Mesenchymal stem cell (in vitro differentiated cells and primary cell): Measurements from ENCODE around the gene KRT12. TPM values are rescaled to one million over a fixed set of nuclear protein-coding genes. Genes with fewer than 3 reads are reported as not detected.
A peak's percentile ranks its signal among the peaks of the same experiment; 100 is the strongest.

Experiments used
- DNase-seq: peaks from one replicate; pipeline ENCODE4 v3.0.0-alpha.2; 2013
- H2AFZ ChIP-seq: one replicate; pipeline ENCODE4 v1.6.1; 2013; ENCODE audit warnings: low read depth, mild to moderate bottlenecking, control low read depth, inconsistent platforms, low read length, moderate library complexity
- H2AK5ac ChIP-seq: 2 replicates; pipeline ENCODE4 v1.6.1; 2013; ENCODE audit warnings: low read length, moderate library complexity, mild to moderate bottlenecking, inconsistent platforms; ENCODE audit not compliant: severe bottlenecking
- H2BK120ac ChIP-seq: one replicate; pipeline ENCODE4 v1.6.1; 2013; ENCODE audit warnings: low read depth, mild to moderate bottlenecking, inconsistent platforms, low read length, moderate library complexity
- H2BK12ac ChIP-seq, 2 experiments: one replicate each; pipeline ENCODE4 v1.6.1; 2013; ENCODE audit warnings: inconsistent platforms in 2 of 2, low read length in 2 of 2, mild to moderate bottlenecking in 2 of 2, moderate library complexity in 2 of 2, control low read depth in 1 of 2
- H2BK15ac ChIP-seq: one replicate; pipeline ENCODE4 v1.6.1; 2013; ENCODE audit warnings: mild to moderate bottlenecking, low read depth, inconsistent platforms; ENCODE audit not compliant: poor library complexity, severe bottlenecking
- H2BK5ac ChIP-seq: 2 replicates; pipeline ENCODE4 v1.6.1; 2013; ENCODE audit warnings: low read depth, mild to moderate bottlenecking, low read length, control low read depth, inconsistent platforms; ENCODE audit not compliant: poor library complexity, severe bottlenecking
- H3K14ac ChIP-seq, 2 experiments: one replicate each; pipeline ENCODE4 v1.6.1; 2013; ENCODE audit warnings: inconsistent platforms in 2 of 2, low read length in 2 of 2, control low read depth in 1 of 2, mild to moderate bottlenecking in 1 of 2, moderate library complexity in 1 of 2
- H3K18ac ChIP-seq, 2 experiments: one replicate each; pipeline ENCODE4 v1.6.1; 2013; ENCODE audit warnings: inconsistent platforms in 2 of 2, low read length in 2 of 2, control low read depth in 1 of 2, low read depth in 1 of 2, mild to moderate bottlenecking in 1 of 2
- H3K23ac ChIP-seq, 2 experiments: one replicate each; pipeline ENCODE4 v1.6.1; 2013; ENCODE audit warnings: inconsistent platforms in 2 of 2, low read length in 2 of 2, mild to moderate bottlenecking in 2 of 2, moderate library complexity in 2 of 2, control low read depth in 1 of 2
- H3K27ac ChIP-seq: 2 replicates; pipeline ENCODE4 v1.5.1; 2013; ENCODE audit warnings: mild to moderate bottlenecking, moderate library complexity, low read length, control low read depth, inconsistent platforms; ENCODE audit not compliant: poor library complexity, severe bottlenecking
- H3K27me3 ChIP-seq, 2 experiments: 2 replicates each; pipeline versions ENCODE4 v1.6.1 to v1.7.0; 2013; ENCODE audit warnings: low read length in 2 of 2, mild to moderate bottlenecking in 2 of 2, moderate library complexity in 2 of 2, control low read depth in 1 of 2, inconsistent platforms in 1 of 2; ENCODE audit not compliant: control insufficient read depth in 1 of 2, insufficient read depth in 1 of 2
- H3K36me3 ChIP-seq, 2 experiments: 2 replicates each; pipeline versions ENCODE4 v1.6.1 to v1.7.0; 2013; ENCODE audit warnings: low read length in 2 of 2, control low read depth in 1 of 2, inconsistent platforms in 1 of 2, low read depth in 1 of 2, mild to moderate bottlenecking in 1 of 2; ENCODE audit not compliant: insufficient read depth in 2 of 2, control insufficient read depth in 1 of 2
- H3K4ac ChIP-seq, 2 experiments: one replicate each; pipeline ENCODE4 v1.6.1; 2013; ENCODE audit warnings: inconsistent platforms in 2 of 2, low read length in 2 of 2, mild to moderate bottlenecking in 2 of 2, moderate library complexity in 2 of 2, control low read depth in 1 of 2, low read depth in 1 of 2
- H3K4me1 ChIP-seq: 2 replicates; pipeline ENCODE4 v1.6.1; 2013; ENCODE audit warnings: low read depth, low read length, control low read depth; ENCODE audit not compliant: control insufficient read depth, insufficient read depth
- H3K4me2 ChIP-seq: 2 replicates; pipeline ENCODE4 v1.6.1; 2013; ENCODE audit warnings: low read length, mild to moderate bottlenecking, inconsistent platforms; ENCODE audit not compliant: poor library complexity, severe bottlenecking
- H3K4me3 ChIP-seq, 2 experiments: 2 replicates each; pipeline versions ENCODE4 v1.5.1 to v1.7.0; 2013; ENCODE audit warnings: low read length in 2 of 2, mild to moderate bottlenecking in 2 of 2, control low read depth in 1 of 2, low read depth in 1 of 2; ENCODE audit not compliant: insufficient read depth in 1 of 2
- H3K79me1 ChIP-seq: replicated peaks from 2 replicates; pipeline ENCODE4 v1.6.1; 2013; ENCODE audit warnings: mild to moderate bottlenecking, control low read depth, low read length, inconsistent platforms; ENCODE audit not compliant: poor library complexity, severe bottlenecking
- H3K9ac ChIP-seq: 2 replicates; pipeline ENCODE4 v1.7.0; 2013; ENCODE audit warnings: mild to moderate bottlenecking, low read length, moderate library complexity
- H3K9me3 ChIP-seq: 2 replicates; pipeline ENCODE4 v1.7.0; 2013; ENCODE audit warnings: mild to moderate bottlenecking, low read length; ENCODE audit not compliant: control insufficient read depth
- H4K8ac ChIP-seq: one replicate; pipeline ENCODE4 v1.6.1; 2013; ENCODE audit warnings: inconsistent platforms, mild to moderate bottlenecking, low read length, moderate library complexity
- H4K91ac ChIP-seq: one replicate; pipeline ENCODE4 v1.6.1; 2013; ENCODE audit warnings: mild to moderate bottlenecking, low read length, inconsistent platforms
- WGBS: methylation state at CpG from one replicate; pipeline ENCODE4 v1.1.7; 2013; ENCODE audit warnings: mixed read lengths; 5-methylcytosine and 5-hydroxymethylcytosine counted together
- polyA plus RNA-seq, 2 experiments: library from polyadenylated mRNA; stranded (reverse); fragments of 200-250 nt; gene quantifications; one replicate each; pipeline ENCODE4 v1.2.3, GENCODE V29; 2013

The KRT12 gene
- not detected for polyA plus RNA-seq (2013, experiment 1 of 2)
- polyA plus RNA-seq (2013, experiment 2 of 2), result not detected

DNA sequence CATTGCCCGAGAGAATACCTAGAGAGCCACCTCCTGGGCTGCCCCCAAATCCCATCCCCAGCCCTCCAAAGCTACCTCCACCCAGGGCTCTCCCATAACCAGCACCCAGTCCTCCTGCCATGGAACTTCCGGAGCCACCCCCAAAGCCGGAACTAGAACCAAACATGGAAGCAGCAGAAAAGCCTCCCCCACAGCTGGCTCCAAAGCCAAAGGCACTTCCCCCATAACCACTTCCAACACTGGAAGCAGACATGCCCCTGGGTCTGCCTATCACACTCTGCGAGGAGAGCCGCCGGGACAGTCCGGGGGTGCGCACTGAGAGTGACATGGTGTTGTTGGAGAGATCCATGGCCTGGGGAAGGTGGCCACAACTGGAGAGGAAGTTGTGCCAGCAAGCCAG is at the start of gene KRT12:
Gene KRT12 (minus strand): TSS at position 386 of the 400 bp plus-strand sequence. CDS start 37 bp downstream, at position 349.
- no peak within 1 kb of the TSS for H2BK15ac ChIP-seq
- H3K9ac ChIP-seq, result no peak within 1 kb of the TSS
- no peaks in the 10 kb centered on the region for H3K27me3 ChIP-seq
- no peak within 1 kb of the TSS for H4K91ac ChIP-seq
- no peak within 1 kb of the TSS for H3K4me2 ChIP-seq
- no peak within 1 kb of the TSS for H2BK120ac ChIP-seq
- no peak within 1 kb of the TSS for H2AFZ ChIP-seq
- H3K9me3 ChIP-seq, result no peaks in the 10 kb centered on the region
- no peak within 1 kb of the TSS for H3K18ac ChIP-seq
- 93% methylated on average over 8 of the region's 8 CpGs for WGBS
- H3K23ac ChIP-seq, result no peak within 1 kb of the TSS
- no peaks in the 10 kb centered on the region for H3K79me1 ChIP-seq
- H3K4me3 ChIP-seq, result no peak within 1 kb of the TSS
- H2AK5ac ChIP-seq, result peak within 1 kb of the TSS; percentile 73
- peaks cover 4% of the 10 kb centered on the region for H3K4me1 ChIP-seq
- H3K27ac ChIP-seq, result no peak within 1 kb of the TSS
- no peak within 1 kb of the TSS for H2BK12ac ChIP-seq
- no peaks in the 10 kb centered on the region for H3K36me3 ChIP-seq
- peak within 1 kb of the TSS in 1 of 2 experiments; percentile 63 for H3K14ac ChIP-seq
- no peak within 1 kb of the TSS for H3K4ac ChIP-seq
- H2BK5ac ChIP-seq, result no peak within 1 kb of the TSS
- H4K8ac ChIP-seq, result no peak within 1 kb of the TSS
- no peak for DNase-seq

DNA sequence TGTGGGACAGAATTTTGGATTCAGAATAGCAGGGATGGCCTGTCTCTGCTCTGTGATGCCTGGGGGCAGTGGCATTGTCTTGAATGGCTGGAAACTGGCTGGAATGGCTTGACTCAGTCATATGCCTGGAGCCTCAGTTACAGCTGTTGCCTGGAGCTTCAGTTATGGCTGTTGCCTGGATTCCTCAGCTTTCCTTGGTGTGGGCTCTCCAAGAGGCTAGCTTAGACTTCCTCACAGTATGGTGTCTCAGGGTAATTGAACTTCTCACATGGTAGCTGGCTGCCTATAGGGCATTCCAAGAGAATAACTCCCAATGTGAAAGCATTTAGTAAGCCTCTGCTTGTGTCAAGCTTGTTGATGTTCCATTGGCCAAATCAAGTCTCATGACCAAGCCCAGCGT is 49.3 kb upstream of the KRT12 start:
- Histone ChIP-seq H4K91ac (peak overlapping the region; percentile 43), H3K4me3 (no peak overlapping the region), H3K27me3 (no peaks in the 10 kb centered on the region), H2BK5ac (peak overlapping the region; percentile 85), H3K79me1 (no peaks in the 10 kb centered on the region), H3K4ac (no peak overlapping the region), H3K9me3 (no peaks in the 10 kb centered on the region), H4K8ac (no peak overlapping the region), H3K36me3 (no peaks in the 10 kb centered on the region), H3K4me1 (peaks cover 6% of the 10 kb centered on the region), H2BK120ac (no peak overlapping the region), H3K23ac (no peak overlapping the region), H3K14ac (no peak overlapping the region), H3K4me2 (no peak overlapping the region), H2BK15ac (peak overlapping the region; percentile 15), H2BK12ac (peak overlapping the region in 1 of 2 experiments; percentile 33), H2AFZ (no peak overlapping the region), H3K18ac (no peak overlapping the region), H3K27ac (peak overlapping the region; percentile 91), H2AK5ac (peak overlapping the region; percentile 97), H3K9ac (peak overlapping the region; percentile 83)
- WGBS, result no CpG with 5 or more reads among the region's 1 CpG
- no peak for DNase-seq

DNA sequence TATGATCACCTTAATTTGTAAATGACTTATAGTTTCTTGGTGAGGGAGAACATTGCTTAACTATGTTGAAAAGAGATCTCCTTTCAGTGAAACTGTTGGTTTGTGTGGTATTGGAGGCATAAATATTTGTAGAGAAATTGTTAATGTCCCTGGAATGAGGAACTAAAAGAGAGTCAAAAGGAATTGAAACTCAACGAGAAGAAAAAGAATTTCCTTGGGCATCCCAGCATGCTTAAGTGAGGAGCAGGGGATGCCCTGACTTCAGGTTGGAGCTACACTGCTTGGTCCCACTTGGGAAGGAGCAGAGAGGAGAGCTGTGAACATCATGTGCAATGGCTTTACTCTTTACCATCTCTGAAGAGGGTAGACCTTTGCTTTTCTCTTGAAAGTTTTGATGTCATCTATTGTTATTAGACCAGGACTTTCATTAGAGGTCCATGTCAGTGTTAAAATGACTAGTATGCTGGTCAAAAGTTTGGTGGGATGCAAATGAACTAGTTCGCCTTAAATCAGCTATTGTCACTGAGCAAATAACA is 48.8 kb upstream of the KRT12 start:
- Histone ChIP-seq H3K36me3 (no peaks in the 10 kb centered on the region), H2BK12ac (peak overlapping the region in 1 of 2 experiments; percentile 21), H3K27ac (peak overlapping the region; percentile 91), H3K4ac (no peak overlapping the region), H3K14ac (no peak overlapping the region), H3K18ac (peak overlapping the region in 1 of 2 experiments; percentile 57), H3K79me1 (no peaks in the 10 kb centered on the region), H2AK5ac (peak overlapping the region; percentile 97), H3K27me3 (no peaks in the 10 kb centered on the region), H2BK15ac (no peak overlapping the region), H3K4me1 (peaks cover 6% of the 10 kb centered on the region), H2BK5ac (peak overlapping the region; percentile 21), H3K4me3 (no peak overlapping the region), H2BK120ac (no peak overlapping the region), H3K23ac (no peak overlapping the region), H3K9ac (peak overlapping the region; percentile 83), H4K91ac (no peak overlapping the region), H3K4me2 (no peak overlapping the region), H2AFZ (no peak overlapping the region), H4K8ac (peak overlapping the region; percentile 66), H3K9me3 (no peaks in the 10 kb centered on the region)
- peak; percentile 74 for DNase-seq
- 61% methylated on average over 2 of the region's 2 CpGs for WGBS

DNA sequence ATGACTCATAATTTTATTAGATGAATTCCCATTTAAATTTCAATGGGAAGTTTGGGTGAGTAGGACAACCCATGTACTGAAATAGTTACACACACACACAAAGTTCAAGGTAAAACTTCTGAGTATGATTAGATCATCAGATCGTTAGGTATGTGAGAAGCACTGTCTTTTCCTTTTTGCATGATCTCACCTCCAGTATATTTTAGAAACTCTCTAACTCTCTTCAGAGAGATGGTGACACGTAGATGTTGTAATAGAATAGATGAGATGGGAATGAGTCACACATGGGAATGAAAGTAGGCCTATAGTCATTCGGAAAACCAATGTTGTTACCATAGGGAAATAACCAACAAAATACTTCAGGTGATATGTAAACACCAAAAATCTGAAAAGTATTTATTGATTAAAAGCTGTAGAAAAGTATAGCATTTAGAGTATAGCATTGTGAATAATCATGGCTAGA is 48.2 kb upstream of the KRT12 start:
- Histone ChIP-seq H3K18ac (no peak overlapping the region), H2BK120ac (no peak overlapping the region), H3K79me1 (no peaks in the 10 kb centered on the region), H3K4ac (no peak overlapping the region), H3K27ac (peak overlapping the region; percentile 87), H3K9ac (peak overlapping the region; percentile 83), H3K9me3 (no peaks in the 10 kb centered on the region), H2BK12ac (no peak overlapping the region), H4K91ac (no peak overlapping the region), H4K8ac (no peak overlapping the region), H2BK5ac (no peak overlapping the region), H2AK5ac (no peak overlapping the region), H3K4me3 (no peak overlapping the region), H2BK15ac (no peak overlapping the region), H2AFZ (no peak overlapping the region), H3K36me3 (no peaks in the 10 kb centered on the region), H3K23ac (no peak overlapping the region), H3K14ac (no peak overlapping the region), H3K4me2 (no peak overlapping the region), H3K4me1 (peaks cover 6% of the 10 kb centered on the region), H3K27me3 (no peaks in the 10 kb centered on the region)
- peak; percentile 96 for DNase-seq
- no CpG with 5 or more reads among the region's 3 CpGs for WGBS
